PC-3 (cell line): ENCODE results near the gene FKBP7.
"Not testable (repeated sequence)": the region's sequence is repeated elsewhere in the genome, so short reads cannot be mapped to it uniquely, and the experiment has no call there.

ENCODE experiments used
- CTCF ChIP-seq: fragments of 300-600 bp; sonication (generic); conservative IDR thresholded peaks from 2 replicates; pipeline ENCODE4 v1.5.1; 2017; ENCODE audit warnings: antibody characterized with exemption, low read depth, mild to moderate bottlenecking, low read length
- EZH2 ChIP-seq: fragments of 300-600 bp; sonication (generic); IDR thresholded peaks from one replicate; pipeline ENCODE4 v1.6.1; 2017; ENCODE audit warnings: antibody characterized with exemption, mild to moderate bottlenecking, low read length; ENCODE audit not compliant: unreplicated experiment
- EZH2phosphoT487 ChIP-seq: fragments of 300-600 bp; sonication (generic); IDR thresholded peaks from 2 replicates; pipeline ENCODE4 v1.6.1; 2018; ENCODE audit warnings: mild to moderate bottlenecking, antibody characterized with exemption, low read length, borderline replicate concordance

DNA sequence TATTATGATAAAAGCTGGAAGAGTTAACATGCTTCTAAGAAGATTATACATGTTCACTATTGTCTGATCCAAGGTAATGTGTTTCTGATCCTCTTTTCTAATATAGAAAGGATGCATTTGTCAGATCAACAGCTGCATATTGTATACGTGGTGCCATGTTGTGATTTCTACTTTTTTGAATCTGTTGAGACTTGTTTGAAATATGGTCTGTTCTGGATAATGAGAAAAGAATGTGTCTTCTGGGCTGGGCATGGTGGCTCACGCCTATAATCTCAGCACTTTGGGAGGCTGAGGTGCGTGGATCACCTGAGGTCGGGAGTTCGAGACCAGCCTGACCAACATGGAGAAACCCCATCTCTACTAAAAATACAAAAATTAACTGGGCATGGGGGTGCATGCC, 54.7 kb downstream of the FKBP7 start:
- not testable (repeated sequence) for TF ChIP-seq CTCF, EZH2phosphoT487, EZH2
